Measurements from ENCODE around the gene UQCRFS1. TPM values are rescaled to one million over a fixed set of nuclear protein-coding genes. Genes with fewer than 3 reads are reported as not detected.
"Not testable (repeated sequence)": the region's sequence is repeated elsewhere in the genome, so short reads cannot be mapped to it uniquely, and the experiment has no call there.

Gene UQCRFS1
- total RNA-seq, 1 donor from 2014 or later: 39.2 TPM

GRCh38 chr19:29255912-29256311, 43.0 kb upstream of the UQCRFS1 start:
- no peaks in the 10 kb centered on the region for H3K9me3 ChIP-seq (ENCODE audit: low read depth)
- H3K36me3 ChIP-seq: no peaks in the 10 kb centered on the region
- H2AFZ ChIP-seq (replicated peaks): no peak overlapping the region
- no peak for DNase-seq (ENCODE audit: low spot score)
- no peaks in the 10 kb centered on the region for H3K79me2 ChIP-seq (ENCODE audit: low read depth)
- no peaks in the 10 kb centered on the region for H3K4me1 ChIP-seq
- no peaks in the 10 kb centered on the region for H3K27me3 ChIP-seq
- TF ChIP-seq EZH2 (IDR thresholded peaks at IDR 0.05): no peak
- Mint-ChIP-seq H3K27me3 (ENCODE audit: insufficient read depth, low read depth) (peaks cover 4% of the 10 kb centered on the region), H3K36me3 (no peaks in the 10 kb centered on the region), H3K9me3 (peaks cover 3% of the 10 kb centered on the region), H3K4me3 (no peak overlapping the region), H3K4me1 (no peaks in the 10 kb centered on the region), H3K27ac (no peak overlapping the region)
- no peaks in the 10 kb centered on the region for H4K20me1 ChIP-seq (ENCODE audit: low read depth)
- H3K4me2 ChIP-seq: no peak overlapping the region
- no peak overlapping the region for H3K27ac ChIP-seq
- H3F3A ChIP-seq (ENCODE audit: low read depth): no peaks in the 10 kb centered on the region
- H3K9ac ChIP-seq: no peak overlapping the region
- H3K4me3 ChIP-seq: no peak overlapping the region

DNA sequence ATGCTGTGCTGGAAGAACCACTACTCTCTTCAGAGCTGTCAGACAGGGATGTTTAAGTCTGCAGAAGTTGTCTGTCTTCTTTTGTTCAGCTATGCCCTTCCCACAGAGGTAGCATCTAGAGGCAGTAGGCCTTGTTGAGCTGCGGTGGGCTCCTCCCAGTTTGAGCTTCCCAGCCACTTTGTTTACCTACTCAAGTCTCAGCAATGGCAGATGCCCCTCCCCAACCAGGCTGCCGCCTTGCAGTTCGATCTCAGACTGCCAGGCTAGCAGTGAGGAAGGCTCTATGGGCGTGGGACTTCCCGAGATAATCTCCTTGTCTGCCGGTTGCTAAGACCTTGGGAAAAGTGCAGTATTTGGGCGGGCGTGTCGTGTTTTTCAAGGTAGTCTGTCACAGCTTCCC, 42.1 kb upstream of the UQCRFS1 start:
- no peak overlapping the region for H3K27ac ChIP-seq
- no peak overlapping the region for H3K4me3 ChIP-seq
- Mint-ChIP-seq H3K4me1 (no peaks in the 10 kb centered on the region), H3K9me3 (peaks cover 3% of the 10 kb centered on the region), H3K27me3 (ENCODE audit: insufficient read depth, low read depth) (peaks cover 7% of the 10 kb centered on the region), H3K36me3 (no peaks in the 10 kb centered on the region), H3K27ac (no peak overlapping the region), H3K4me3 (no peak overlapping the region)
- no peaks in the 10 kb centered on the region for H3K36me3 ChIP-seq
- TF ChIP-seq, protein P1, sequence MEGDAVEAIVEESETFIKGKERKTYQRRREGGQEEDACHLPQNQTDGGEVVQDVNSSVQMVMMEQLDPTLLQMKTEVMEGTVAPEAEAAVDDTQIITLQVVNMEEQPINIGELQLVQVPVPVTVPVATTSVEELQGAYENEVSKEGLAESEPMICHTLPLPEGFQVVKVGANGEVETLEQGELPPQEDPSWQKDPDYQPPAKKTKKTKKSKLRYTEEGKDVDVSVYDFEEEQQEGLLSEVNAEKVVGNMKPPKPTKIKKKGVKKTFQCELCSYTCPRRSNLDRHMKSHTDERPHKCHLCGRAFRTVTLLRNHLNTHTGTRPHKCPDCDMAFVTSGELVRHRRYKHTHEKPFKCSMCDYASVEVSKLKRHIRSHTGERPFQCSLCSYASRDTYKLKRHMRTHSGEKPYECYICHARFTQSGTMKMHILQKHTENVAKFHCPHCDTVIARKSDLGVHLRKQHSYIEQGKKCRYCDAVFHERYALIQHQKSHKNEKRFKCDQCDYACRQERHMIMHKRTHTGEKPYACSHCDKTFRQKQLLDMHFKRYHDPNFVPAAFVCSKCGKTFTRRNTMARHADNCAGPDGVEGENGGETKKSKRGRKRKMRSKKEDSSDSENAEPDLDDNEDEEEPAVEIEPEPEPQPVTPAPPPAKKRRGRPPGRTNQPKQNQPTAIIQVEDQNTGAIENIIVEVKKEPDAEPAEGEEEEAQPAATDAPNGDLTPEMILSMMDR (IDR thresholded peaks at IDR 0.05): no peak
- TF ChIP-seq EZH2 (IDR thresholded peaks at IDR 0.05): no peak
- no peak overlapping the region for H3K4me2 ChIP-seq
- H3K79me2 ChIP-seq (ENCODE audit: low read depth): no peaks in the 10 kb centered on the region
- no peak overlapping the region for H2AFZ ChIP-seq (replicated peaks)
- H3K4me1 ChIP-seq: no peaks in the 10 kb centered on the region
- no peaks in the 10 kb centered on the region for H4K20me1 ChIP-seq (ENCODE audit: low read depth)
- H3K9ac ChIP-seq: no peak overlapping the region
- no peak for DNase-seq (ENCODE audit: low spot score)
- no peaks in the 10 kb centered on the region for H3F3A ChIP-seq (ENCODE audit: low read depth)
- no peaks in the 10 kb centered on the region for H3K27me3 ChIP-seq
- H3K9me3 ChIP-seq (ENCODE audit: low read depth): no peaks in the 10 kb centered on the region

GRCh38 chr19:29249798-29250197, 36.8 kb upstream of the UQCRFS1 start:
- H3F3A ChIP-seq (ENCODE audit: low read depth); H3K4me2 ChIP-seq; H3K9ac ChIP-seq; H4K20me1 ChIP-seq (ENCODE audit: low read depth); H2AFZ ChIP-seq (replicated peaks); H3K4me3 ChIP-seq; H3K27me3 ChIP-seq; H3K9me3 ChIP-seq (ENCODE audit: low read depth); H3K36me3 ChIP-seq; H3K27ac Mint-ChIP-seq; H3K27ac ChIP-seq; DNase-seq (ENCODE audit: low spot score); H3K79me2 ChIP-seq (ENCODE audit: low read depth); H3K4me1 ChIP-seq; H3K4me3 Mint-ChIP-seq; H3K36me3 Mint-ChIP-seq; H3K9me3 Mint-ChIP-seq: not testable (repeated sequence)
- H3K4me1 Mint-ChIP-seq: peaks cover 24% of the 10 kb centered on the region
- H3K27me3 Mint-ChIP-seq (ENCODE audit: insufficient read depth, low read depth): peaks cover 11% of the 10 kb centered on the region

DNA sequence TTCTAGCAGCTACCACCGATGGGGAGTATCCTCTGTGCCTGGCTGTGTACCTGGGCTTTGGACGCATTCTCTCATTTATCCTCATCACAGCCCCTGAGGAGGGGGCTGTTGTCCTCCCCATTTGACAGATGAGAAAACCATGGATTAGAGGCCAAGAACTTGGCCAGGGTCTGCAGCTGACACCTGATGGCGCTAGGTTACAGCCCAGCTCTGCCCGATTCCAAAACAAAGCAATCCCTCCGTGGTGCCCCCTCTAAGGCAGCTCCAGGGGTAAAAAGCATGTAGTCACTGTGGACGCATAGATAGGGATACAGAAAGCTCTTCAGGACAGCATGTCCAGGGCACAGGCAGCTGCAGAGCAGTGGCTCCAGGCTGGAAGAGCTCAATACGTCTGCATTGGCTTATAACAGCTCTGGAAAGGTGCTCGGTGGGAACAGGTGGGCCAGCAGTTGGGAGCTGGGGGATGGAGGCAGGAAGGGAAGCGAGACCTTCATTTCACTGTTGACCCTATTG, 35.4 kb upstream of the UQCRFS1 start:
- Histone ChIP-seq H4K20me1 (ENCODE audit: low read depth) (no peaks in the 10 kb centered on the region), H3F3A (ENCODE audit: low read depth) (no peaks in the 10 kb centered on the region), H2AFZ (replicated peaks) (no peak overlapping the region), H3K4me3 (no peak overlapping the region), H3K9ac (no peak overlapping the region), H3K4me1 (no peaks in the 10 kb centered on the region), H3K79me2 (ENCODE audit: low read depth) (no peaks in the 10 kb centered on the region), H3K9me3 (ENCODE audit: low read depth) (no peaks in the 10 kb centered on the region), H3K27ac (no peak overlapping the region), H3K27me3 (no peaks in the 10 kb centered on the region), H3K36me3 (no peaks in the 10 kb centered on the region), H3K4me2 (no peak overlapping the region)
- Mint-ChIP-seq H3K27ac (no peak overlapping the region), H3K27me3 (ENCODE audit: insufficient read depth, low read depth) (peaks cover 11% of the 10 kb centered on the region), H3K36me3 (no peaks in the 10 kb centered on the region), H3K4me1 (peaks cover 24% of the 10 kb centered on the region), H3K4me3 (no peak overlapping the region), H3K9me3 (no peaks in the 10 kb centered on the region)
- TF ChIP-seq EZH2 (IDR thresholded peaks at IDR 0.05): no peak
- TF ChIP-seq EZH2phosphoT487 (IDR thresholded peaks at IDR 0.05): no peak
- TF ChIP-seq, protein P1 (IDR thresholded peaks at IDR 0.05): no peak
- DNase-seq (ENCODE audit: low spot score): no peak
